ENCODE results near the gene JMJD4.

The JMJD4 gene

DNA sequence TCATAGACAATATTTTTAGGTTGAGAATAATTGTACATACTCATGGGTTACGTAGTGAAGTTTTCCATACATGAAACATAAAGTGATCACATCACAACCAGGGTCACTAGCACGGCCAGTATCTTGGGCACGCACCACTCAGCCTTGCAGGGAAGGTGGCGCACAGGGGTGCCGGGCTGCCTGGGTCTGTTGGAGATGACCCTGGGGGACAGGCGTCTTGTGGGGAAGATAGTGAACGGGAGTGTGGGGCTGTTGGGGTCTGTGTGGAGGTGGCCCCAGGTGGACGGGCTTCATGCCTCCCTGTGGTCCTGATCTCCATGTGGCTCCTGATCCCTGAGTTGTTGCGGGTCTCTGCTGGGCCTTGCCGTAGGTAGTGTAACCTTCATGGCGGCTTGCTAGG lies 42.1 kb upstream of the JMJD4 start:
- Histone ChIP-seq H3K9me3 (replicated peaks in 1 of 11) (no peaks in the 10 kb centered on the region), H3K4me1 (peaks cover 0 to 9% (median 0%) of the 10 kb centered on the region in 10 experiments; a peak in 5 of 20 replicates), H3K4me3 (no peak overlapping the region), H3K27me3 (no peaks in the 10 kb centered on the region), H3K4me2 (no peak overlapping the region), H3K27ac (no peak overlapping the region), H3K36me3 (peaks cover 36 to 82% (median 48%) of the 10 kb centered on the region in 11 experiments; a peak in 21 of 22 replicates), H4K20me1 (peaks cover 0 to 70% (median 23%) of the 10 kb centered on the region in 11 experiments; a peak in 11 of 22 replicates), H3K9ac (no peak overlapping the region)
- TF ChIP-seq Cebpa-rat (IDR thresholded peaks at IDR 0.05) = no peak

DNA sequence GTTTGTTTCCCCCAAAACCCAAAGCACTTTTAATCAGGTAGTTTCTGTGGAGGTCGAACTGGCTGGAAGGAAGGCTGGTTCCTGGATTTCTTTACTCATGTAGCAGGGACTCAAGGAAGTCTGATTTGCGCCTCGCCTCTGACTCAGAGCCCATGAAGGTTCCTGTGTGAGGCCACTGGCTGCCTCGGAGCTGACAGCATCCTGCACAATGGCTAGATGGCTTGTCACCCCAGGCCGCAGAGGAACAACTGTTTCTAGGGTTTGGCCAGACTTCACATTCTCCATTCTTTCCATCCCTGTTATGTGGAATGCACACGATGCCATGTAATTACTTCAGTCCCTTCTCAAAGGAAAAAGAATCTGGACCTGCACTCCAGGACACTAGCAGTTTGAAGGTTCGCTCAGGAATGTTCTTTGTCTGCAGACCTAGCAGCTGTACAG lies 41.2 kb upstream of the JMJD4 start:
- no peaks in the 10 kb centered on the region for H3K9me3 ChIP-seq (replicated peaks in 1 of 11)
- H3K4me1 ChIP-seq = peaks cover 0 to 9% (median 0%) of the 10 kb centered on the region in 10 experiments; a peak in 5 of 20 replicates
- H3K27ac ChIP-seq = no peak overlapping the region
- peaks cover 0 to 71% (median 23%) of the 10 kb centered on the region in 11 experiments; a peak in 11 of 22 replicates for H4K20me1 ChIP-seq
- peaks cover 33 to 82% (median 45%) of the 10 kb centered on the region in 11 experiments; a peak in 21 of 22 replicates for H3K36me3 ChIP-seq
- TF ChIP-seq Cebpa-rat (IDR thresholded peaks at IDR 0.05) = no peak
- H3K4me2 ChIP-seq = no peak overlapping the region
- no peak overlapping the region for H3K4me3 ChIP-seq
- H3K27me3 ChIP-seq = no peaks in the 10 kb centered on the region
- H3K9ac ChIP-seq = no peak overlapping the region

DNA sequence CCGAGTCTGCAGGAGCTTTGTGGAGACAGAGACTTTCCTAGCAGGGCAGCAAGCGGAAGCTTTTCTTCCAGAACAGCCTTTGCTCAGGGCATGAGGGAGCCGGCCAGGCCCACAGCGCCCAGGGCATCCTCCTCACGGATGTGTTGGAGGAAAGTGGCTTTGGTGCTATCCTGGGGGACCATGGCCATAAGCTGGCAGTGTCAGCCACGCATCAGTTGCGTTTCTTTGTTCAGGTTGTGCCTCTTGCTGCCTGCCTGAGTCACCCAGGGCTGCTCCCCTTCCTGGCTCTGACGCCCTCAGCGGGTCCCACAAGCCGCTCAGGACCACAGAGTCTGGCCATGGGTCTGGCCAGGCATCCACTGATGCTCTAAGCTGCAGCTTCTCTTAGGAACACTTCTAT lies 40.7 kb upstream of the JMJD4 start:
- Histone ChIP-seq H3K4me3 (no peak overlapping the region), H3K27me3 (no peaks in the 10 kb centered on the region), H4K20me1 (peaks cover 0 to 66% (median 23%) of the 10 kb centered on the region in 11 experiments; a peak in 12 of 22 replicates), H3K9ac (no peak overlapping the region), H3K4me1 (peaks cover 0 to 9% (median 0%) of the 10 kb centered on the region in 10 experiments; a peak in 5 of 20 replicates), H3K36me3 (peaks cover 33 to 82% (median 44%) of the 10 kb centered on the region in 11 experiments; a peak in 21 of 22 replicates), H3K9me3 (replicated peaks in 1 of 11) (no peaks in the 10 kb centered on the region), H3K27ac (no peak overlapping the region), H3K4me2 (no peak overlapping the region)
- TF ChIP-seq Cebpa-rat (IDR thresholded peaks at IDR 0.05) = no peak

DNA sequence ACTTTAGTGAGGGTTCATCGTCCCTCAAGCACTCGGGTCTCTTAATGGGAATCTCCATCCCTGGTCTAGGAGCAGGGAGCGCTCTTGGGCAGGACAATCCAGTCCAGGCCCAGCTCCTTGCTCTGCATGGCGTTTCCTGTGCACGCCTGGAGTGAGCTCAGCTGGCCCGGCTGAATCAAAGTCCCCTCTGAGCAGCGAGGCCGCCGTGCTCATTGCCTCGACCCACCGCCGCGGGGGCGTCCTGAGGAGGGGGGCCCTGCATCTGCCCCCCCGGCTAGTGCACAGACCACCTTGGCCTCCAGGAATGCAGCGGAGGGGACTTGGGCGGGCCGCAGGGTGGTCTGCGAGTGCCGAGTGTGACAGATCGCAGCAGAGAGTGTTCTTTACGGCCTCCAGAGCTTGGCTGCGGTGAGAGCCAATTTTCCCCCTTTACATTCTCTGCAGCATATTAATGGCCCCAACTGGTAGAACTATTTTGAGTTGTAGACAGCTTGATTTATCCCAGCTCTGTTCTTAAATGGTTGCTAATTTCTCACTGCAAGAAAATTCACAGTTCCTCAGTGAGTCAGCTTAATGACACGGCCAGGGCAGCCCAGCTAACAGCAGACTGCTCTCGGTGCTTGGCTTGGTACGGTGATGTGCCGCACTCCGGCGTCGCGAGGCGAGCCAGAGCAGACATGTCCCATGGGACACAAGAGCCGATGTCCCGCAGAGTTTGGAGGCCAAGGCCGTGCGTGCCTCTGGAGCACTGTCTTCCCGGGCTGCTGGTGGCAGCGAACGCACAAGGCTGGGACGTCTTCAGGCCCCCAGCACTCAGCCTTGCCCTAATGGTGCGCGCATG lies 39.9 kb upstream of the JMJD4 start:
- Histone ChIP-seq H3K9me3 (replicated peaks in 1 of 11) (no peaks in the 10 kb centered on the region), H3K27me3 (no peaks in the 10 kb centered on the region), H3K4me3 (no peak overlapping the region), H3K4me2 (no peak overlapping the region), H4K20me1 (peaks cover 0 to 60% (median 23%) of the 10 kb centered on the region in 11 experiments; a peak in 11 of 22 replicates), H3K36me3 (peaks cover 29 to 82% (median 42%) of the 10 kb centered on the region in 11 experiments; a peak in 21 of 22 replicates), H3K4me1 (peaks cover 0 to 9% (median 0%) of the 10 kb centered on the region in 10 experiments; a peak in 5 of 20 replicates), H3K27ac (no peak overlapping the region), H3K9ac (no peak overlapping the region)
- TF ChIP-seq Cebpa-rat (IDR thresholded peaks at IDR 0.05) = no peak

DNA sequence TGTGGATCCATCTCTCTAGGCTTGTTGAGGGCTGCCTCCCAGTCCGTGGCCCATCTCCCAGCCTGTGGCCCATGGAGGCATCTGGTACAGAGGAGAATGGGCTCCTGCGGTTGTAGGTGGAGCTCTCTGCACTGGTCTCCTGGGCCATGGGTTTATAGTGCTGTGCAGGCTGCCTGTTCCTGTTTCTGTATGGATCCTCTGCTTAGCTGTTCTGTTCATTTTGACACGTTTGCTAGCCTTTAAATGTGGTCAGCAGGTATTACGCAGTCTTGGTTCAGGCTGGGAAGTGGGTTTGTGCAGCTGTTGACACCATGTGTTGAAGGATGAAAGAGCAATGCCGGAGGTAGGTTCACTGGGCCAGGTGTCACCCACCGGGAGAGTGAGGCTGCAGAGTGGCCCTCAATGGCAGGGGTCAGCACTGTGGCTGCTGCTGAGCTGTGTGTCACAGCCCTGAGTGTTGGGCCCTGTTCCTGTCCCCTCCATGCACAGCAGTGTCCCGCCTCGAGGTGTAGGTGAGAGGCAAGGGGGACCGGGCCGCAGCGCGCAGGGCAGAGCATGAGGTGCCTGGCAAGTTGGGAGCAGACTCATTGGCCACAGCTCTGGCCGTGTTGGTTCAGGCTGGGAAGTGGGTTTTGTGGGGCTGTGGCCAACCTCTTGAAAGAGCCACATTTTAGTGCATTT lies 39.1 kb upstream of the JMJD4 start:
- H3K9ac ChIP-seq = no peak overlapping the region
- H3K4me2 ChIP-seq = no peak overlapping the region
- peaks cover 0 to 9% (median 0%) of the 10 kb centered on the region in 10 experiments; a peak in 5 of 20 replicates for H3K4me1 ChIP-seq
- H4K20me1 ChIP-seq = peaks cover 0 to 60% (median 22%) of the 10 kb centered on the region in 11 experiments; a peak in 13 of 22 replicates
- TF ChIP-seq Cebpa-rat (IDR thresholded peaks at IDR 0.05) = no peak
- H3K27ac ChIP-seq = no peak overlapping the region
- peaks cover 32 to 82% (median 50%) of the 10 kb centered on the region in 11 experiments; a peak in 21 of 22 replicates for H3K36me3 ChIP-seq
- H3K4me3 ChIP-seq = no peak overlapping the region
- H3K27me3 ChIP-seq = no peaks in the 10 kb centered on the region
- no peaks in the 10 kb centered on the region for H3K9me3 ChIP-seq (replicated peaks in 1 of 11)

DNA sequence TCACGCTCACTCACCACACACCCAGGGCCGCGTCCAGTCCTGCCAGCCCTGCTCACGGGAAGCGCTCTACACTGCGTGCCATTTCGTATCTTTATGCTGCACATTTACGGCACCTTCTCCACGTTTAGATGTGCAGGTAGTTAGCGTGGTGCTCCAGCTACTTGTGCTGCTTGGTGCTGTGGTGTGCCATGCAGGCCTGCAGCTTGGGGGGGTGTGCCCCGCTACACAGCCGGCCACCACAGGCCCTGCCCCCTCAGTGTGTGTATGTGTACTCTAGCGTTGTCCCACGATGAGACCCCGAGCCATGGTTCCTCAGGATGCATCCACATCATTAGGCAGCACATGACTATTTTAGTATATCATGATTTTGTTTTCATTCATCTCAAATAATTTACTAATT lies 38.5 kb upstream of the JMJD4 start:
- Histone ChIP-seq H3K4me3 (no peak overlapping the region), H3K9ac (no peak overlapping the region), H3K36me3 (peaks cover 38 to 82% (median 53%) of the 10 kb centered on the region in 11 experiments), H3K4me1 (peaks cover 0 to 9% (median 0%) of the 10 kb centered on the region in 10 experiments; a peak in 5 of 20 replicates), H3K27me3 (no peaks in the 10 kb centered on the region), H4K20me1 (peaks cover 0 to 59% (median 23%) of the 10 kb centered on the region in 11 experiments; a peak in 13 of 22 replicates), H3K27ac (no peak overlapping the region), H3K9me3 (replicated peaks in 1 of 11) (no peaks in the 10 kb centered on the region), H3K4me2 (no peak overlapping the region)
- no peak for TF ChIP-seq Cebpa-rat (IDR thresholded peaks at IDR 0.05)

DNA sequence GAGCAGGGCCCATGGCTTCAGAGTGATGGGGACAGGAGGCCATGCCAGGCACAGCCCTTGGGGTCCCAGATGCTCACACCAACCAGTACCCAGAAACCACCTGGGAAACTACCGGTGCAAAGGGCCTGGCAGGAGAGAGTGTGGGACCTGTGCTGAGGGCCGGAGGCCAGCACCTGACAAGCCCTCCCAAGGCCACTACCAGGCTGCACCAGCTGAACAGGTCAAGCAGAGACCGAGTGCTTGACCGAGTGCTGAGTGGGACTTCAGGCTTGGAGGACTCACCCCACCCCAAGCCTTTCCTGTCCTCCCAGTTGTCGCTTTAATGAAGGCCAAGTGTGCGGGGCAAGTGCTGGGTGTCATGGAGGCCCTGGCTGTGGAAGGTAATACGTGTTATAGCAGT lies 36.7 kb upstream of the JMJD4 start:
- no peak for TF ChIP-seq Cebpa-rat (IDR thresholded peaks at IDR 0.05)
- peaks cover 0 to 67% (median 33%) of the 10 kb centered on the region in 11 experiments; a peak in 21 of 22 replicates for H4K20me1 ChIP-seq
- no peak overlapping the region for H3K9ac ChIP-seq
- peaks cover 56 to 93% (median 65%) of the 10 kb centered on the region in 11 experiments for H3K36me3 ChIP-seq
- no peak overlapping the region for H3K4me2 ChIP-seq
- no peak overlapping the region for H3K4me3 ChIP-seq
- no peaks in the 10 kb centered on the region for H3K9me3 ChIP-seq (replicated peaks in 1 of 11)
- H3K4me1 ChIP-seq = peaks cover 0 to 13% (median 4%) of the 10 kb centered on the region in 10 experiments; a peak in 16 of 20 replicates
- no peaks in the 10 kb centered on the region for H3K27me3 ChIP-seq
- H3K27ac ChIP-seq = no peak overlapping the region

DNA sequence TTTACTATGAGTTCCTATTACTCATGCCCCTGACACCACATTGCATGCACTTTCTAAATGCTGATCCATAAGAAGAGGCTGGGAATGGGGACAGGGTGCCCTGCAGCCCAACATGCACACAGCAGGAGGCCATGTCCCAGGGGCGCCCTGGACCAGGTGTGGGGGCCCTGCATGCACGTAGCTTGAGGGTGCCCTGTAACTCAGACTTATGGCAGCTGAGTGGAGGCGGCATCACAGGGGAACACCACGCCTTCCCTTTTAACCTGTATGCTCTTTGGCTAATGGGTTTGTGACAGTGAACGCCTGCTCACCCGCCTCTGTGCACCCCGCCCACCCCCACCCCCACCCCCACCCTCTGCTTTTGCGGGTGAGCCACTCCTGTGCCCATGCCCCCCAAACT lies 36.2 kb upstream of the JMJD4 start:
- no peaks in the 10 kb centered on the region for H3K9me3 ChIP-seq (replicated peaks in 1 of 11)
- no peaks in the 10 kb centered on the region for H3K27me3 ChIP-seq
- H3K4me2 ChIP-seq = no peak overlapping the region
- peaks cover 3 to 71% (median 34%) of the 10 kb centered on the region in 11 experiments; a peak in 21 of 22 replicates for H4K20me1 ChIP-seq
- no peak overlapping the region for H3K4me3 ChIP-seq
- H3K4me1 ChIP-seq = peaks cover 3 to 18% (median 8%) of the 10 kb centered on the region in 10 experiments; a peak in 19 of 20 replicates
- H3K9ac ChIP-seq = no peak overlapping the region
- H3K27ac ChIP-seq = no peak overlapping the region
- no peak for TF ChIP-seq Cebpa-rat (IDR thresholded peaks at IDR 0.05)
- H3K36me3 ChIP-seq = peaks cover 54 to 90% (median 63%) of the 10 kb centered on the region in 11 experiments

DNA sequence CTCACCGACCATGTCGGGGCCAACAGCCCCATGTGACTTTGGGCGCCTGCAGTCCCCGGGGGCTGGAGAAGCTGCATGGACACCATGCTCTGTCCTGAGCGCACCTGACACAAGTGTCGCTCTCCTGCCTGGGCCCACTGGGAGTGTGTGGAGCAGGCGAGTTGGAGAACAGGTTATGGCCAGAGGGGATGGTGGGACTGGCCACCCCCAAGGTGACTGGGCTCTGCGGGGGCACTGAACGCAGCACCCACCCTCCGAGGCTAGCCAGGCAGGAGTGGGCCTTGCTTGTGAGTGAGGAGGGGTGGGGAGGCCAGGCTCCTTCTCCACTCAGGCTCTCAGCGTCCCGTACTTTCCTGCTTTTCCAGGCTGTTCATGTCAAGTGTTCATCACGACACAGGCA lies 35.7 kb upstream of the JMJD4 start:
- H3K9ac ChIP-seq = no peak overlapping the region
- H3K27ac ChIP-seq = no peak overlapping the region
- H3K9me3 ChIP-seq (replicated peaks in 1 of 11) = no peaks in the 10 kb centered on the region
- peaks cover 9 to 73% (median 38%) of the 10 kb centered on the region in 11 experiments; a peak in 21 of 22 replicates for H4K20me1 ChIP-seq
- H3K4me2 ChIP-seq = no peak overlapping the region
- TF ChIP-seq Cebpa-rat (IDR thresholded peaks at IDR 0.05) = no peak
- no peaks in the 10 kb centered on the region for H3K27me3 ChIP-seq
- no peak overlapping the region for H3K4me3 ChIP-seq
- H3K36me3 ChIP-seq = peaks cover 49 to 88% (median 60%) of the 10 kb centered on the region in 11 experiments
- peaks cover 8 to 23% (median 13%) of the 10 kb centered on the region in 10 experiments; a peak in 19 of 20 replicates for H3K4me1 ChIP-seq

All from BLaER1 treated with 17β-estradiol and CSF1 and Interleukin-3, amounts not matched to agents 10 nM and 100 nM (cell line).